DOHH2 (cell line): Measurements from ENCODE around the gene CGNL1.

Experiments used
- H3F3A ChIP-seq: fragments of 200-600 bp; sonication (generic), shearing (Covaris generic); 2 replicates; pipeline ENCODE4 v1.6.0; 2016; ENCODE audit warnings: antibody characterized with exemption, mild to moderate bottlenecking; ENCODE audit not compliant: control insufficient read depth, insufficient read depth
- H3K27ac ChIP-seq: fragments of 200-600 bp; sonication (generic); 2 replicates; pipeline ENCODE4 v1.5.1; 2014; ENCODE audit warnings: low read depth, mild to moderate bottlenecking, low read length, moderate library complexity
- H3K27me3 ChIP-seq: fragments of 200-600 bp; sonication (generic); 2 replicates; pipeline ENCODE4 v1.6.1; 2014; ENCODE audit warnings: mild to moderate bottlenecking, low read length, mixed read lengths; ENCODE audit not compliant: control insufficient read depth
- H3K36me3 ChIP-seq: fragments of 200-600 bp; sonication (generic); 2 replicates; pipeline ENCODE4 v1.6.1; 2014; ENCODE audit warnings: mild to moderate bottlenecking, low read length, moderate library complexity, mixed read lengths; ENCODE audit not compliant: control insufficient read depth
- H3K4me1 ChIP-seq: fragments of 200-600 bp; sonication (generic); 2 replicates; pipeline ENCODE4 v1.6.1; 2014; ENCODE audit warnings: mild to moderate bottlenecking, low read length, mixed read lengths; ENCODE audit not compliant: control insufficient read depth
- H3K4me2 ChIP-seq: fragments of 200-600 bp; sonication (generic); 2 replicates; pipeline ENCODE4 v1.6.0; 2014; ENCODE audit warnings: mild to moderate bottlenecking, low read length, moderate library complexity
- H3K4me3 ChIP-seq: fragments of 200-600 bp; sonication (generic); 2 replicates; pipeline ENCODE4 v1.5.1; 2014; ENCODE audit warnings: mild to moderate bottlenecking, low read length, mixed read lengths
- H3K79me2 ChIP-seq: fragments of 200-600 bp; sonication (generic); 2 replicates; pipeline ENCODE4 v1.6.1; 2014; ENCODE audit warnings: mild to moderate bottlenecking, low read length, mixed read lengths; ENCODE audit not compliant: control insufficient read depth
- H3K9me2 ChIP-seq: fragments of 200-600 bp; sonication (generic); replicated peaks from 2 replicates; pipeline ENCODE4 v1.6.1; 2014; ENCODE audit warnings: mild to moderate bottlenecking, low read length, mixed read lengths; ENCODE audit not compliant: control insufficient read depth
- H3K9me3 ChIP-seq: fragments of 200-600 bp; sonication (generic); 2 replicates; pipeline ENCODE4 v1.6.1; 2014; ENCODE audit warnings: antibody characterized with exemption, low read length, mixed read lengths; ENCODE audit not compliant: control insufficient read depth, insufficient read depth
- H4K20me1 ChIP-seq: fragments of 200-600 bp; sonication (generic); 2 replicates; pipeline ENCODE4 v1.6.0; 2014; ENCODE audit warnings: low read depth, mild to moderate bottlenecking, antibody characterized with exemption, low read length, moderate library complexity; ENCODE audit not compliant: control insufficient read depth, insufficient read depth
- EZH2phosphoT487 ChIP-seq: fragments of 200-600 bp; sonication (generic); IDR thresholded peaks from 2 replicates; pipeline ENCODE4 v1.6.1; 2017; ENCODE audit warnings: borderline replicate concordance, mild to moderate bottlenecking, antibody characterized with exemption, low read length, moderate library complexity, mixed read lengths
- TF ChIP-seq, protein P1 (sequence below): fragments of 200-600 bp; sonication (generic); IDR thresholded peaks from one replicate; pipeline ENCODE4 v1.5.1; 2014; ENCODE audit warnings: antibody characterized with exemption, mild to moderate bottlenecking, low read depth, low read length; ENCODE audit not compliant: poor library complexity, severe bottlenecking

Gene CGNL1

DNA sequence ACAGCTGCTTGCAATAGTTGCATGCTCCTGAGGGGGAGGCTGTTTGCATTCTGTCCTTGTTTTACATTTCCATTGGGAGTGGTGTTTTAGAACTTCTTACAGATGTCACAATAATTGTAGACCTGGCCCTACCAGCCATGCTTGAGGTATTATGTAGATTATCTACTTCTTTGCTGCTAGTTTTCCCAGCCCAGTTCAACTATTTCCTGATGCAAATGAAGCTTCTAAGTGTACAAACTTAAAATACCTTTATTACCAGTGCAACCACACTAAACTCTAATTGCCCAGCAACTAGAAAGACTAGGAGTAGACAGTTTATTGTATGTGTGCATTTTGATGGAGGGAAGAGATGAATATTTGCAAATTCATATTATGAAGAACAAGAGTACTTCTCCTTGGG lies 110.5 kb downstream of the CGNL1 start:
- H3K4me3 ChIP-seq: no peak overlapping the region
- no peaks in the 10 kb centered on the region for H3K79me2 ChIP-seq
- H3F3A ChIP-seq: no peaks in the 10 kb centered on the region
- H3K4me2 ChIP-seq: no peak overlapping the region
- H3K27me3 ChIP-seq: peaks cover 8% of the 10 kb centered on the region; the same call in 1 of the 2 replicates
- no peaks in the 10 kb centered on the region for H4K20me1 ChIP-seq
- no peaks in the 10 kb centered on the region for H3K36me3 ChIP-seq
- H3K27ac ChIP-seq: no peak overlapping the region
- no peaks in the 10 kb centered on the region for H3K4me1 ChIP-seq
- no peaks in the 10 kb centered on the region; the same call in 1 of the 2 replicates for H3K9me3 ChIP-seq
- no peaks in the 10 kb centered on the region for H3K9me2 ChIP-seq
- no peak for TF ChIP-seq EZH2phosphoT487
- TF ChIP-seq, protein P1, sequence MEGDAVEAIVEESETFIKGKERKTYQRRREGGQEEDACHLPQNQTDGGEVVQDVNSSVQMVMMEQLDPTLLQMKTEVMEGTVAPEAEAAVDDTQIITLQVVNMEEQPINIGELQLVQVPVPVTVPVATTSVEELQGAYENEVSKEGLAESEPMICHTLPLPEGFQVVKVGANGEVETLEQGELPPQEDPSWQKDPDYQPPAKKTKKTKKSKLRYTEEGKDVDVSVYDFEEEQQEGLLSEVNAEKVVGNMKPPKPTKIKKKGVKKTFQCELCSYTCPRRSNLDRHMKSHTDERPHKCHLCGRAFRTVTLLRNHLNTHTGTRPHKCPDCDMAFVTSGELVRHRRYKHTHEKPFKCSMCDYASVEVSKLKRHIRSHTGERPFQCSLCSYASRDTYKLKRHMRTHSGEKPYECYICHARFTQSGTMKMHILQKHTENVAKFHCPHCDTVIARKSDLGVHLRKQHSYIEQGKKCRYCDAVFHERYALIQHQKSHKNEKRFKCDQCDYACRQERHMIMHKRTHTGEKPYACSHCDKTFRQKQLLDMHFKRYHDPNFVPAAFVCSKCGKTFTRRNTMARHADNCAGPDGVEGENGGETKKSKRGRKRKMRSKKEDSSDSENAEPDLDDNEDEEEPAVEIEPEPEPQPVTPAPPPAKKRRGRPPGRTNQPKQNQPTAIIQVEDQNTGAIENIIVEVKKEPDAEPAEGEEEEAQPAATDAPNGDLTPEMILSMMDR: no peak

DNA sequence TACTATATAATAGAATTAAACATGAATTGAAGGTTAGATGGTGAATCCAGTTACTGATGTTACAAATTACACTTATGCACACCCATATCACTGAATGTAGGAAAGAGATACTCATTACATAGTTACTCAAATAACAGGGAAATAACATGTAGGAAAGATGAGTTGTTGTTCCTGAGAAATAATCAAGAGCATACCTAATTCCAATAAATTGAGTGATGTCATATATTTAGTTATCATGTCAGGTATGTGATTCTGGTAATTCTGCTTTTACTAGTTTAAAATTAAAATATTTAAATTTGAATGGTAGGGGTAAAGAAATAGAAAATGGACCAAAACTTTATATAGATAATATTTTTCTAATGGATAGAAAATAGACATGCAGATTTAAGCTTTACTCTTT lies 112.8 kb downstream of the CGNL1 start:
- Histone ChIP-seq H3K4me3 (no peak overlapping the region), H3K79me2 (no peaks in the 10 kb centered on the region), H4K20me1 (no peaks in the 10 kb centered on the region), H3K4me1 (no peaks in the 10 kb centered on the region), H3K4me2 (no peak overlapping the region), H3F3A (no peaks in the 10 kb centered on the region), H3K27ac (no peak overlapping the region), H3K36me3 (no peaks in the 10 kb centered on the region), H3K27me3 (peaks cover 11% of the 10 kb centered on the region; the same call in 1 of the 2 replicates), H3K9me3 (no peaks in the 10 kb centered on the region; the same call in 1 of the 2 replicates), H3K9me2 (no peaks in the 10 kb centered on the region)
- TF ChIP-seq EZH2phosphoT487: no peak
- TF ChIP-seq, protein P1: no peak

DNA sequence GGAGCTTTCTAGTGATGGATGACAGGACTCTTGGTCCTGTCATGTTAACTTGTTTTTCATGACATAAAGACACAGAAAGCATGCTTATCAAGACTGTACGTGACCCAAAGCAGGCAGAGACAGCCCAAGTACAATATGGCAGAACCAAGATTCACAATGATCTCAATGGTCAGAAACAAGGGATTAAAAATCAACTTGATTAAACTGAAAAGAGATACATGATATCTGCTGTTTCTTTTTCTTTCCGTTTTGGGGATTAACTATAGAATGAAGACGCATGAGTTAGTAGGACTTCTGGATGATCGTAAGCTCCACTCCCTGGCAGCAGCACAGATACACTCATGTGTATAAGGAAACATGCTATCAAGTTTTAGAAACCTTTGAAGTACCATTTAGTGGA lies 117.0 kb downstream of the CGNL1 start:
- Histone ChIP-seq H3K9me2 (no peaks in the 10 kb centered on the region), H3K9me3 (no peaks in the 10 kb centered on the region), H3K27ac (no peak overlapping the region), H3K27me3 (peaks cover 10% of the 10 kb centered on the region; the same call in 1 of the 2 replicates), H3K79me2 (no peaks in the 10 kb centered on the region), H3K4me1 (peaks cover 8% of the 10 kb centered on the region), H3F3A (no peaks in the 10 kb centered on the region), H3K4me3 (no peak overlapping the region), H3K36me3 (no peaks in the 10 kb centered on the region), H3K4me2 (no peak overlapping the region), H4K20me1 (no peaks in the 10 kb centered on the region)
- TF ChIP-seq EZH2phosphoT487: no peak
- TF ChIP-seq, protein P1: no peak
